Vagina (tissue), 2 donors: Measurements from ENCODE around the gene SH3BP2.

Experiments
- CTCF ChIP-seq, 3 experiments: fragments of 450-650 bp in 2 of 3; fragments of 200-600 bp in 1 of 3; sonication (generic) in 1 of 3; IDR thresholded peaks; one replicate each; pipeline ENCODE4 v1.5.1; 2017 to 2019; ENCODE audit warnings: antibody characterized with exemption in 3 of 3, mild to moderate bottlenecking in 2 of 3, moderate library complexity in 2 of 3
- POLR2A ChIP-seq, 2 donors: fragments of 450-650 bp; IDR thresholded peaks; one replicate each; pipeline ENCODE4 v1.6.1; 2017; ENCODE audit warnings: antibody characterized with exemption in 2 of 2, mild to moderate bottlenecking in 2 of 2, moderate library complexity in 2 of 2
- POLR2AphosphoS5 ChIP-seq, 2 donors: sonication (generic); formaldehyde crosslinking; IDR thresholded peaks; one replicate each; pipeline ENCODE4 v1.9.0; 2017; ENCODE audit warnings: antibody characterized with exemption in 2 of 2, mild to moderate bottlenecking in 2 of 2, low read depth in 1 of 2; ENCODE audit not compliant: insufficient read depth in 1 of 2

GRCh38 chr4:2781911-2782310 is 11.0 kb upstream of the SH3BP2 start:
- TF ChIP-seq CTCF (IDR thresholded peaks at IDR 0.05): no peak
- TF ChIP-seq POLR2A (IDR thresholded peaks at IDR 0.05): no peak
- no peak for TF ChIP-seq POLR2AphosphoS5 (IDR thresholded peaks at IDR 0.05; ENCODE audit: insufficient read depth in 1 of 2, low read depth in 1 of 2)
